SK-N-SH (cell line): ENCODE measurements around the gene TMEM26. TPM values are rescaled to one million over a fixed set of nuclear protein-coding genes. Genes with fewer than 3 reads are reported as not detected.

Experiments used
- CTCF ChIA-PET: fragments of 300-600, 350-600 bp; formaldehyde crosslinking; extraction: SDS; loops from one replicate; lab custom pipeline; 2021; lab: Yijun Ruan, JAX
- POLR2A ChIA-PET: fragments of 350-600 bp; sonication (Branson Sonifier 250); formaldehyde crosslinking; extraction: SDS; loops from one replicate; lab custom pipeline; 2020; ENCODE audit warnings: antibody characterized with exemption, inconsistent platforms; lab: Yijun Ruan, JAX
- DNase-seq: peaks from one replicate; pipeline ENCODE4 v3.0.0; 2012
- H2AFZ ChIP-seq: fragments of 200-600 bp; sonication (generic); 2 replicates; pipeline ENCODE4 v1.8.1; 2016; ENCODE audit warnings: antibody characterized with exemption, mild to moderate bottlenecking, low read depth
- H3F3A ChIP-seq: fragments of 200-600 bp; sonication (generic); replicated peaks from 2 replicates; pipeline ENCODE3; 2016; ENCODE audit warnings: antibody characterized with exemption, mild to moderate bottlenecking; ENCODE audit not compliant: insufficient read depth
- H3K27ac ChIP-seq, 2 experiments: fragments of 200-500 bp in 1 of 2; fragments of 200-600 bp in 1 of 2; sonication (Bioruptor generic) in 1 of 2; sonication (generic), shearing (Covaris generic) in 1 of 2; 2 replicates each; pipeline versions ENCODE4 v1.5.1 to v1.6.1; 2014 to 2016; ENCODE audit warnings: low read depth in 2 of 2, inconsistent platforms in 1 of 2, low read length in 1 of 2, mild to moderate bottlenecking in 1 of 2, mixed read lengths in 1 of 2
- H3K27me3 ChIP-seq: fragments of 200-600 bp; sonication (generic), shearing (Covaris generic); 2 replicates; pipeline ENCODE4 v1.6.1; 2016; ENCODE audit warnings: mixed run types; ENCODE audit not compliant: insufficient read depth
- H3K36me3 ChIP-seq, 2 experiments: fragments of 200-500 bp in 1 of 2; fragments of 200-600 bp in 1 of 2; sonication (Bioruptor generic) in 1 of 2; sonication (generic) in 1 of 2; replicated peaks in 1 of 2; 2 replicates each; pipeline versions ENCODE3 to v1.5.1; 2014 to 2016; ENCODE audit warnings: low read length in 1 of 2, mild to moderate bottlenecking in 1 of 2; ENCODE audit not compliant: insufficient read depth in 2 of 2, control insufficient read depth in 1 of 2
- H3K4me1 ChIP-seq, 2 experiments: fragments of 200-500 bp in 1 of 2; fragments of 200-600 bp in 1 of 2; sonication (Bioruptor generic) in 1 of 2; sonication (generic), shearing (Covaris generic) in 1 of 2; 2 replicates each; pipeline versions ENCODE4 v1.5.1 to v1.6.1; 2014 to 2016; ENCODE audit warnings: low read depth in 1 of 2, low read length in 1 of 2, mixed run types in 1 of 2; ENCODE audit not compliant: insufficient read depth in 2 of 2, control insufficient read depth in 1 of 2
- H3K4me2 ChIP-seq: fragments of 200-600 bp; sonication (generic), shearing (Covaris generic); 2 replicates; pipeline ENCODE4 v1.6.1; 2017; ENCODE audit warnings: mixed run types
- H3K4me3 ChIP-seq, 2 experiments: fragments of 200-500 bp in 1 of 2; fragments of 200-600 bp in 1 of 2; sonication (Bioruptor generic) in 1 of 2; sonication (generic), shearing (Covaris generic) in 1 of 2; 2 replicates each; pipeline versions ENCODE4 v1.5.1 to v1.8.1; 2014 to 2016; ENCODE audit warnings: low read depth in 2 of 2, inconsistent platforms in 1 of 2, low read length in 1 of 2, mild to moderate bottlenecking in 1 of 2, mixed read lengths in 1 of 2, moderate library complexity in 1 of 2
- H3K79me2 ChIP-seq: fragments of 200-600 bp; sonication (generic); 2 replicates; pipeline ENCODE4 v1.8.1; 2017; ENCODE audit warnings: mild to moderate bottlenecking; ENCODE audit not compliant: insufficient read depth
- H3K9ac ChIP-seq: fragments of 200-600 bp; sonication (generic); 2 replicates; pipeline ENCODE4 v1.6.1; 2017; ENCODE audit warnings: mixed run types
- H3K9me2 ChIP-seq: fragments of 200-600 bp; sonication (generic); 2 replicates; pipeline ENCODE4 v1.6.1; 2017; ENCODE audit warnings: mixed run types
- H3K9me3 ChIP-seq: fragments of 200-600 bp; sonication (generic); 2 replicates; pipeline ENCODE4 v1.6.1; 2017; ENCODE audit warnings: mixed run types, mild to moderate bottlenecking, moderate library complexity
- H4K20me1 ChIP-seq: fragments of 200-600 bp; sonication (generic); 2 replicates; pipeline ENCODE4 v1.6.1; 2017; ENCODE audit warnings: mild to moderate bottlenecking, mixed run types; ENCODE audit not compliant: insufficient read depth
- CHD2 ChIP-seq: fragments of 150-350 bp; IDR thresholded peaks from 2 replicates; pipeline ENCODE4 v1.6.1; 2018; ENCODE audit warnings: low read length; ENCODE audit not compliant: partially characterized antibody
- ELF1 ChIP-seq: IDR thresholded peaks from 2 replicates; pipeline ENCODE4 v1.4.0; 2012
- EP300 ChIP-seq, 2 experiments: IDR thresholded peaks; 2 replicates each; pipeline versions ENCODE4 v1.4.0 to v1.6.1; 2012; ENCODE audit warnings: borderline replicate concordance in 1 of 2, low read depth in 1 of 2, low read length in 1 of 2
- EZH2phosphoT487 ChIP-seq: fragments of 200-600 bp; sonication (generic); IDR thresholded peaks from 2 replicates; pipeline ENCODE4 v1.6.1; 2017; ENCODE audit warnings: low read depth, mixed run types, mild to moderate bottlenecking, antibody characterized with exemption, moderate library complexity, borderline replicate concordance
- FOSL2 ChIP-seq: IDR thresholded peaks from 2 replicates; pipeline ENCODE4 v1.4.0; 2012; ENCODE audit warnings: low read depth, mild to moderate bottlenecking, moderate library complexity, borderline replicate concordance
- FOXJ3 ChIP-seq: sonication (generic); formaldehyde crosslinking; IDR thresholded peaks from 2 replicates; pipeline ENCODE4 v1.5.1; 2020; ENCODE audit warnings: mild to moderate bottlenecking, missing genetic modification reagents
- FOXM1 ChIP-seq: IDR thresholded peaks from 2 replicates; pipeline ENCODE4 v1.4.0; 2012; ENCODE audit warnings: low read depth, mild to moderate bottlenecking
- JUND ChIP-seq: IDR thresholded peaks from 2 replicates; pipeline ENCODE4 v1.4.0; 2012
- MEF2A ChIP-seq: IDR thresholded peaks from 2 replicates; pipeline ENCODE4 v1.4.0; 2012; ENCODE audit warnings: low read depth, borderline replicate concordance
- MXI1 ChIP-seq: IDR thresholded peaks from 2 replicates; pipeline ENCODE4 v1.6.1; 2012; ENCODE audit warnings: mild to moderate bottlenecking, low read depth, low read length, improper control_type of control experiment
- RAD21 ChIP-seq: IDR thresholded peaks from 2 replicates; pipeline ENCODE4 v1.6.1; 2012; ENCODE audit warnings: mild to moderate bottlenecking, low read length
- RCOR1 ChIP-seq: fragments of 150-350 bp; IDR thresholded peaks from 2 replicates; pipeline ENCODE4 v1.6.1; 2017; ENCODE audit warnings: antibody characterized with exemption, low read length
- TAF1 ChIP-seq: IDR thresholded peaks from 2 replicates; pipeline ENCODE4 v1.6.1; 2012; ENCODE audit warnings: low read depth, mild to moderate bottlenecking, low read length, moderate library complexity, borderline replicate concordance
- TCF12 ChIP-seq: IDR thresholded peaks from 2 replicates; pipeline ENCODE4 v1.4.0; 2012
- TEAD4 ChIP-seq: IDR thresholded peaks from 2 replicates; pipeline ENCODE4 v1.4.0; 2012; ENCODE audit warnings: mild to moderate bottlenecking, borderline replicate concordance; ENCODE audit not compliant: insufficient read depth
- USF2 ChIP-seq: fragments of 150-350 bp; IDR thresholded peaks from 2 replicates; pipeline ENCODE4 v1.6.1; 2017; ENCODE audit warnings: antibody characterized with exemption, low read length, low read depth, borderline replicate concordance
- YY1 ChIP-seq: IDR thresholded peaks from 2 replicates; pipeline ENCODE4 v1.4.0; 2012; ENCODE audit warnings: low read depth, mild to moderate bottlenecking
- WGBS: methylation state at CpG from one replicate; pipeline ENCODE4 v1.1.6; 2017; ENCODE audit warnings: low lambda C conversion rate; 5-methylcytosine and 5-hydroxymethylcytosine counted together
- polyA plus RNA-seq, 3 experiments: library from polyadenylated mRNA; depleted of rRNA; stranded (reverse); fragments of >200 nt; gene quantifications; 2 replicates each; pipeline ENCODE4 v1.2.3, GENCODE V29; 2012
- TF ChIP-seq, protein P1 (sequence below): IDR thresholded peaks from 2 replicates; pipeline ENCODE4 v1.4.0; 2012; ENCODE audit warnings: low read depth, borderline replicate concordance
- TF ChIP-seq, protein P2 (sequence below): IDR thresholded peaks from 2 replicates; pipeline ENCODE4 v1.6.1; 2012; ENCODE audit warnings: mild to moderate bottlenecking, low read depth, low read length, moderate library complexity
- TF ChIP-seq, protein P3 (sequence below): IDR thresholded peaks from 2 replicates; pipeline ENCODE4 v1.4.0; 2012; ENCODE audit warnings: low read depth, borderline replicate concordance

The TMEM26 gene
- polyA plus RNA-seq, 1 of the 3 experiments (the other 2 are of a cell fraction), result 0.05 TPM

DNA sequence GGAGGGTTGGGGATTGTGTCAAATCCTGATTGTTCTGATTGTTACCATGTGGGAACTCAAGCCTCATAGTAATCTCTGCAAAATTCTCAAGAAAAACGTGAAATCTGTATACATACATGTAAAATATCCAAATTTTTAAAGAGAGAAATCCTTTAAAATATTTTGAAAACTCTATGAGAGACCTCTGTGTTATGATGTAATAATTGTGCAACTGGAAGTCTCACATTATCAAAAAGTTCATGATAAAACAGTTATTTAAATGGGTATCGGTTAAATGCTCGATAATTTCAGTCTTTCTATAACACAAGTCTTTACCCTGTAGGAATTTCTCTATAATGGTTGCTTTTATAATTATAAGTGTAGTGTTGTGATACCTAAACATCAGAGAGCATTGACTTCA is 95.5 kb downstream of the TMEM26 start:
- H3K9me2 ChIP-seq, result no peaks in the 10 kb centered on the region
- DNase-seq, result no peak
- no peak overlapping the region for H3K27ac ChIP-seq
- H3K79me2 ChIP-seq, result no peaks in the 10 kb centered on the region
- no peaks in the 10 kb centered on the region for H3K9me3 ChIP-seq
- no peak overlapping the region for H3K4me3 ChIP-seq
- no peaks in the 10 kb centered on the region for H3K36me3 ChIP-seq
- no peak overlapping the region for H3K4me2 ChIP-seq
- TF ChIP-seq CHD2 (no peak), TAF1 (no peak), EP300 (IDR thresholded peaks at IDR 0.05; ENCODE audit: borderline replicate concordance in 1 of 2, low read depth in 1 of 2, low read length in 1 of 2) (no peak), MXI1 (no peak), USF2 (no peak), EZH2phosphoT487 (no peak), RAD21 (no peak), TCF12 (no peak), ELF1 (no peak), FOXM1 (no peak), RCOR1 (no peak), FOSL2 (no peak), JUND (no peak), MEF2A (no peak), FOXJ3 (CRISPR knock-in tag) (no peak), YY1 (no peak), TEAD4 (no peak)
- TF ChIP-seq, protein P1, sequence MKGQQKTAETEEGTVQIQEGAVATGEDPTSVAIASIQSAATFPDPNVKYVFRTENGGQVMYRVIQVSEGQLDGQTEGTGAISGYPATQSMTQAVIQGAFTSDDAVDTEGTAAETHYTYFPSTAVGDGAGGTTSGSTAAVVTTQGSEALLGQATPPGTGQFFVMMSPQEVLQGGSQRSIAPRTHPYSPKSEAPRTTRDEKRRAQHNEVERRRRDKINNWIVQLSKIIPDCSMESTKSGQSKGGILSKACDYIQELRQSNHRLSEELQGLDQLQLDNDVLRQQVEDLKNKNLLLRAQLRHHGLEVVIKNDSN, result no peak
- TF ChIP-seq, protein P2, sequence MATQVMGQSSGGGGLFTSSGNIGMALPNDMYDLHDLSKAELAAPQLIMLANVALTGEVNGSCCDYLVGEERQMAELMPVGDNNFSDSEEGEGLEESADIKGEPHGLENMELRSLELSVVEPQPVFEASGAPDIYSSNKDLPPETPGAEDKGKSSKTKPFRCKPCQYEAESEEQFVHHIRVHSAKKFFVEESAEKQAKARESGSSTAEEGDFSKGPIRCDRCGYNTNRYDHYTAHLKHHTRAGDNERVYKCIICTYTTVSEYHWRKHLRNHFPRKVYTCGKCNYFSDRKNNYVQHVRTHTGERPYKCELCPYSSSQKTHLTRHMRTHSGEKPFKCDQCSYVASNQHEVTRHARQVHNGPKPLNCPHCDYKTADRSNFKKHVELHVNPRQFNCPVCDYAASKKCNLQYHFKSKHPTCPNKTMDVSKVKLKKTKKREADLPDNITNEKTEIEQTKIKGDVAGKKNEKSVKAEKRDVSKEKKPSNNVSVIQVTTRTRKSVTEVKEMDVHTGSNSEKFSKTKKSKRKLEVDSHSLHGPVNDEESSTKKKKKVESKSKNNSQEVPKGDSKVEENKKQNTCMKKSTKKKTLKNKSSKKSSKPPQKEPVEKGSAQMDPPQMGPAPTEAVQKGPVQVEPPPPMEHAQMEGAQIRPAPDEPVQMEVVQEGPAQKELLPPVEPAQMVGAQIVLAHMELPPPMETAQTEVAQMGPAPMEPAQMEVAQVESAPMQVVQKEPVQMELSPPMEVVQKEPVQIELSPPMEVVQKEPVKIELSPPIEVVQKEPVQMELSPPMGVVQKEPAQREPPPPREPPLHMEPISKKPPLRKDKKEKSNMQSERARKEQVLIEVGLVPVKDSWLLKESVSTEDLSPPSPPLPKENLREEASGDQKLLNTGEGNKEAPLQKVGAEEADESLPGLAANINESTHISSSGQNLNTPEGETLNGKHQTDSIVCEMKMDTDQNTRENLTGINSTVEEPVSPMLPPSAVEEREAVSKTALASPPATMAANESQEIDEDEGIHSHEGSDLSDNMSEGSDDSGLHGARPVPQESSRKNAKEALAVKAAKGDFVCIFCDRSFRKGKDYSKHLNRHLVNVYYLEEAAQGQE, result no peak
- TF ChIP-seq, protein P3, sequence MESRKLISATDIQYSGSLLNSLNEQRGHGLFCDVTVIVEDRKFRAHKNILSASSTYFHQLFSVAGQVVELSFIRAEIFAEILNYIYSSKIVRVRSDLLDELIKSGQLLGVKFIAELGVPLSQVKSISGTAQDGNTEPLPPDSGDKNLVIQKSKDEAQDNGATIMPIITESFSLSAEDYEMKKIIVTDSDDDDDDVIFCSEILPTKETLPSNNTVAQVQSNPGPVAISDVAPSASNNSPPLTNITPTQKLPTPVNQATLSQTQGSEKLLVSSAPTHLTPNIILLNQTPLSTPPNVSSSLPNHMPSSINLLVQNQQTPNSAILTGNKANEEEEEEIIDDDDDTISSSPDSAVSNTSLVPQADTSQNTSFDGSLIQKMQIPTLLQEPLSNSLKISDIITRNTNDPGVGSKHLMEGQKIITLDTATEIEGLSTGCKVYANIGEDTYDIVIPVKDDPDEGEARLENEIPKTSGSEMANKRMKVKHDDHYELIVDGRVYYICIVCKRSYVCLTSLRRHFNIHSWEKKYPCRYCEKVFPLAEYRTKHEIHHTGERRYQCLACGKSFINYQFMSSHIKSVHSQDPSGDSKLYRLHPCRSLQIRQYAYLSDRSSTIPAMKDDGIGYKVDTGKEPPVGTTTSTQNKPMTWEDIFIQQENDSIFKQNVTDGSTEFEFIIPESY, result no peak
- POLR2A ChIA-PET, result no interaction called here
- CTCF ChIA-PET, result no interaction called here
- H3F3A ChIP-seq, result no peaks in the 10 kb centered on the region
- H4K20me1 ChIP-seq, result no peaks in the 10 kb centered on the region
- 68% methylated on average over 3 of the region's 3 CpGs for WGBS
- peaks cover 0 to 4% of the 10 kb centered on the region in 2 experiments; a peak in 1 of 4 replicates for H3K4me1 ChIP-seq
- H2AFZ ChIP-seq, result no peak overlapping the region
- no peak overlapping the region for H3K9ac ChIP-seq
- H3K27me3 ChIP-seq, result no peaks in the 10 kb centered on the region

Other genes with a start within 250 kb of the TMEM26 start
- 0.71 and 0.94 TPM in 2 replicates for gene CABCOCO1, start 209.5 kb upstream of the TMEM26 start, polyA plus RNA-seq (2012; rRNA removed)